GM21529 (cell line): Measurements from ENCODE around the gene MAEA.
"Not testable (repeated sequence)": the region's sequence is repeated elsewhere in the genome, so short reads cannot be mapped to it uniquely, and the experiment has no call there.

Experiments used
- ATAC-seq: cut with Tn5 transposase; IDR thresholded peaks from one replicate; pipeline ENCODE4 v1.9.1; 2021; ENCODE audit not compliant: unreplicated experiment

The MAEA gene

DNA sequence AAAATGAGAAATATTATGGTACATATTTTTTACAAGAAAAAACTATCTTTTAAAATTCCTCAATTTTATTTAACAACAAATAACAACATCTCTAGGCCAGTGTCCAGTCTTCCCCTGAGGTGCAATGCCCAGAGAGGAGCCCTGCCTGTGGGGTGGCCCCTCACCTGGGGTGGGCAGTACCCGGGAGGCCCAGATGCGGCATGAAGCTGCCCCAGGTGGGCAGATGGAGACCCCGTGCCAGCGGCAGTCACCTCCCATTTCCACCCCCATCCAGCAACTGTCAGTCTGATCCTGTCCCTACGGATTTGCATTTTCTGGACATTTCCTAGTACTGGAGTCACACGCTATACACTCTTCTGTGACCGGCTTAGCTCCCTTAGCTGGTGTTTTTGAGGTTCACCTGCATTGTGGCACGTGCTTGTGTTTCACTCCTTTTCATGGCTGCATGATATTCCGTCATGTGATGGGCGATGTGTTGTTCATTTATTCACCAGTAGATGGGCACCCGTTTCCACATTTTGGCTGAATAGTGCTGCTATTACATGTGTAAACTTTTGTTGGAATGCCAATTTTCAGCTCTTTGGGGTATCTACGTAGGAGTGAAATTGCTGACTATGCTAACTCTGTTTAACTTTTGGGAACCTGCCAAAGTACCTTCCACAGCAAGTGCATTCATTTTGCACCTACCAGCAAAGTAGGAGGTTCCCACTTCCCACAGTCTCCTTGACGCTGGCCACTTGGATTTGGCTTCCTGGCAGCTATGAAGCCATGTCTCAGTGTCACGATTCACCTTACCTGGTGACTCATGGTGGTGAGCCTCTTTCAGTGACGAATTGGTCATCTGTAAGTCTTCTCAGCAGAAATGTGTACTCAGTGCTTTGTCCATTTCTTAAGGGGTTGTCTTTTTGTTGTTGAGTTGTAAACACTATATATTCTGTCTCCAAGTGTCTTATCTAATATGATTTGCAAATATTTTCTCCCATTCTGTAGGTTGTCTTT is 11.7 kb upstream of the MAEA start:
- no peak for ATAC-seq

- no peak for ATAC-seq
These were observed 10.4 kb upstream of the MAEA start for GRCh38 chr4:1279253-1279652.

DNA sequence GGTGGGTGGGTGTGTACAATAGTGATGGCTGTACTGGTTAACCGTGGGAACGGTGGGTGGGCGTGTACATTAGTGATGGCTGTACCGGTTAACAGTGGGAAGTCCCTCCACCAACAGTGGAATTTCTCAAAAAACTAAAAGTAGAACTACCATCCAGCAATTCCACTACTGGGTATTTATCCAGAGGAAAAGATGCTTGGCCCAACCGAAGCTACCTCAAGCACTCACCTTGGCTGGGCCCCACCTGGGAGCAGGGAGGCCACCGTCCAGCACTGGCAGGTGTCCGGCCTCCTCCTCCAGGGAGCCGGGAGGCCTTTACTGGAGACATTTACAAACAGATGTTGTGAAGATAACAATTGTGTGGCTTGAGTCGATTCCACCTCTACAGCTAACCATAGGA is 6.0 kb upstream of the MAEA start:
- no peak for ATAC-seq

GRCh38 chr4:1285151-1285789 is 4.4 kb upstream of the MAEA start:
- ATAC-seq: no peak

- ATAC-seq: no peak
These were observed 3.7 kb upstream of the MAEA start for GRCh38 chr4:1285790-1286553.

GRCh38 chr4:1288786-1289185 is 905 bp upstream of the MAEA start:
- ATAC-seq: no peak

- no peak for ATAC-seq
These were observed 680 bp downstream of the MAEA start for GRCh38 chr4:1290165-1290977.

GRCh38 chr4:1291091-1291490 is 1.4 kb downstream of the MAEA start:
- ATAC-seq: no peak

GRCh38 chr4:1291996-1292702 is 2.5 kb downstream of the MAEA start:
- ATAC-seq: no peak

- ATAC-seq: not testable (repeated sequence)
These were observed 3.0 kb downstream of the MAEA start for GRCh38 chr4:1292703-1293011.

GRCh38 chr4:1293531-1293941 is 3.8 kb downstream of the MAEA start:
- no peak for ATAC-seq

GRCh38 chr4:1293991-1294390 is 4.3 kb downstream of the MAEA start:
- ATAC-seq: no peak

- no peak for ATAC-seq
These were observed 4.7 kb downstream of the MAEA start for GRCh38 chr4:1294424-1294823.

DNA sequence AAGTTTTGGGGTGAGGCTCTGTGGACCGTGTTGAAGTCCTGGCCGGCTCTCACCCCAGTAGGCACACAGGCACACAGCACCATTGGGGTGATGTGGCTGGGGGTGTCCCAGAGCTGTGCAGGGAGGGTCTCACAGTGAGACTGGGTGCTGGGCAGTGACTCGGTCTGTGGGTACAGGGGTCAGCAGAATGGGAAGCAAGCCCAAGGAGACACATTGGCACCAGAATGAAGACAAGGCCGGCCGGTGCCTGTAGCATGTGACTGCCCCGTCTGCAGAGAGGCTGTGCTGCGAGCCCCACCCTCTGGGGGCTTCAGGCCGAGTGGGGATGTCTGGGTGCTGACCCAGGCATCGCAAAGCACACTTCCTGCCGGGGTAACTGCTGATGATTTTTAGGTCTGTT is 5.2 kb downstream of the MAEA start:
- no peak for ATAC-seq

DNA sequence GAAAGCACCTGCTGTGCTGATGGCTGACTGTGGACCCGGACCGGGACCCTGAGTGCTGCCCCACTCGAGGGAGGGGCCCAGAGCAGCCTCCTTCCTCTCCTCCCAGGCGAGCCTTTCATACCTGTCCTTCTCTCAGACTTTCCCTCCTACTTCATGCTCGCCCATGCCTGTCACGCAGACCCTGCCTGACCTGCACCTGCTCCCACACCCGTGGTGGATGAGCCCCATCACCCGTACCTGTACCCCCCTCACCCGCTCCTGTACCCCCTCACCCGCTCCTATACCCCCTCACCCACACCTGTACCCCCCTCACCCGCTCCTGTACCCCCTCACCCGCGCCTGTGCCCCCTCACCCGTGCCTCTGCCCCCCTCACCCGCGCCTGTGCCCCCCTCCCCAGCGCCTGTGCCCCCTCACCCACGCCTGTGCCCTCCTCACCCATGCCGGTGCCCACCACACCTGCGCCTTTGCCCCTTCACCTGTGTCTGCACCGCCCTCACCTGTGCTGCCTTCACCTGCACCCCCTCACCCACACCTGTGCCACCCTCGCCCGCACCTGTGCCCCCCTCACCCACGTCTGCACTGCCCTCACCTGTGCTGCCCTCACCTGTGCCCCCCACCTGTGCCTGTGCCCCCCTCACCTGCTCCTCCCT is 5.8 kb downstream of the MAEA start:
- no peak for ATAC-seq

DNA sequence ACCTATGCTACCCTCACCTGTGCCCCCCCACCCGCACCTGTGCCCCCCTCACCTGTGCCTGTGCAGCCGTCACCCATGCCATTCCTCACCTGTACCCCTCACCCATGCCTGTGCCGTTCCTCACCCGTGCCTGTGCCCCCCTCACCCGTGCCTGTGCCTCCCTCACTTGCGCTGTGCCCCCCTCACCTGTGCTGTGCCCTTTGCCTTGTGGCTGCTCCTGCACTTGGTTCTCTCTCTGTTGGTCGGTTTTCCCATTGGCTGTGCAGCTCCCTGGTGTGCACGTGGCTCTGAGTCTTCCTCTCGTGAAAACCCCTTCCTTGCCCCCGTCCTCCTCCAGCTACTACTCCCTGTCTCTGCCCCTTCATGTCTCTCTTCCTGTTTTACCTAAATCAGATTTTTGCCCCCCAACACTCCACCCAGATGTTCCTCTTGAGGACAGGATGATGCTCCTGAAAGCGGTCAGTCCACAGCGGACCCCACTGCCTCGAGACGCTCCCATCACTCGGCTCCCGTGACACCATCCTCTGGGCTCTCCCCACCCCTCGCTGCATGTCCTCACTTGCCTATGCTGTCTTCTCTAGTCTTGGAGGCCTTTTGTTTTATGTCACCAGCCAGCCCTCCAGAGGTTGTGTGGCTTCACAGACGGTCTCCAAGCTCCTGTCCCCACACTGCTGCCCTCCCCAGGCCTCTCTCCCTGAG is 6.8 kb downstream of the MAEA start:
- ATAC-seq: no peak

GRCh38 chr4:1297023-1297395 is 7.3 kb downstream of the MAEA start:
- no peak for ATAC-seq

- ATAC-seq: no peak
These were observed 8.0 kb downstream of the MAEA start for GRCh38 chr4:1297456-1298325.
